Right cardiac atrium (tissue), 5 donors: Measurements from ENCODE around the gene NANP. TPM values are rescaled to one million over a fixed set of nuclear protein-coding genes. Genes with fewer than 3 reads are reported as not detected.

Experiments
- ATAC-seq, 2 donors: fragments of 200-7000 bp; cut with Tn5 transposase; one replicate each; pipeline versions ENCODE4 v1.8.0 to v1.9.1; 2020; ENCODE audit warnings: moderate library complexity in 2 of 2, mild to moderate bottlenecking in 1 of 2
- DNase-seq, 3 donors: peaks; one replicate each; pipeline ENCODE4 v3.0.0-alpha.2; 2020
- H3K27ac ChIP-seq: one replicate; pipeline ENCODE4 v1.5.1; 2013; ENCODE audit warnings: mild to moderate bottlenecking, low read length, control low read depth, moderate library complexity
- H3K27me3 ChIP-seq: one replicate; pipeline ENCODE4 v1.6.1; 2013; ENCODE audit not compliant: control insufficient read depth, insufficient read depth
- H3K4me1 ChIP-seq: one replicate; pipeline ENCODE4 v1.6.1; 2013; ENCODE audit warnings: low read length; ENCODE audit not compliant: control insufficient read depth, insufficient read depth
- H3K4me3 ChIP-seq: one replicate; pipeline ENCODE4 v1.5.1; 2013; ENCODE audit warnings: low read length, control low read depth
- H3K9me3 ChIP-seq: one replicate; pipeline ENCODE4 v1.6.1; 2013; ENCODE audit warnings: low read length; ENCODE audit not compliant: control insufficient read depth
- WGBS: extraction: QIAGEN DNeasy Blood & Tissue Kit; methylation state at CpG from one replicate; pipeline ENCODE4 v1.1.7; 2013; 5-methylcytosine and 5-hydroxymethylcytosine counted together
- intact Hi-C, 4 donors: fragments of 100-400 bp; cut with DNase I; formaldehyde crosslinking; loops; one replicate each; pipeline versions ENCODE4 v1.11.0 to v1.14.0; 2022 to 2023
- polyA plus RNA-seq: library from polyadenylated mRNA; stranded (reverse); fragments of 200-250 nt; gene quantifications from one replicate; pipeline ENCODE4 v1.2.3, GENCODE V29; 2013
- total RNA-seq, 4 donors: library from RNA; stranded (reverse); fragmentation: NEBNext Ultra II Directional; extraction: Animal tissue kit (Norgen Biotek cat#: 25700); gene quantifications; one replicate each; pipeline ENCODE4 v1.2.1, GENCODE V29; 2021
- donor health status: healthy with polysubstance abuse.
- donor health status: DM: no; HTN: yes; CAD: no.
- donor health status: DM: no; HTN: no; CAD: no.
- donor health status: DM: no; HTN: yes; CAD: no; lungs with severe emphysema.
- donor health status: DM: yes; HTN: yes; CAD: no.

Gene NANP
- total and polyA plus RNA-seq, 5 donors: 1.8 to 5.1 (median 3.8) TPM

GRCh38 chr20:25570148-25570530 lies 53.7 kb downstream of the NANP start:
- DNase-seq: no peak
- no peak for ATAC-seq
- intact Hi-C loops: no loop called here
- Histone ChIP-seq H3K4me1 (peaks cover 2% of the 10 kb centered on the region), H3K9me3 (no peaks in the 10 kb centered on the region), H3K27me3 (no peaks in the 10 kb centered on the region), H3K27ac (no peak overlapping the region), H3K4me3 (no peak overlapping the region)
- 96% methylated on average over 7 of the region's 7 CpGs for WGBS

DNA sequence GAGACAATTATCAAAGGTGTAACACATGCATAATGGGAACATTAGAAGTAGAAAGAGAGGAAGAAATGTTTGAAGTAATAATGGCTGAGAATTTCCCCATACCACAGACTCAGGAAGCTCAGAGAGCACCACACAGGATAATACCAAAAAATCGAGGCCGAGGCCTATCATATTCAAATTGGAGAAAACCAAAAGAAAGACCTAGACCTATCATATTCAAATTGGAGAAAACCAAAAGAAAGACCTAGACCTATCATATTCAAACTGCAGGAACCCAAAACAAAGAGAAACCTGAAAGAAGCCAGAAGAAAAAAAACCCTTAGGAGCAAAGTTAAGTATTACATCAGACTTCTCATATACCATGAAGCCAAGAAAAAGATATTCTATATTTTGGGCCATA lies 56.5 kb downstream of the NANP start:
- ATAC-seq (no peak), DNase-seq (no peak)
- Histone ChIP-seq H3K4me3 (no peak overlapping the region), H3K9me3 (no peaks in the 10 kb centered on the region), H3K27me3 (no peaks in the 10 kb centered on the region), H3K27ac (no peak overlapping the region), H3K4me1 (no peaks in the 10 kb centered on the region)
- intact Hi-C loops: no loop called here
- WGBS: 96% methylated on average over 2 of the region's 2 CpGs

DNA sequence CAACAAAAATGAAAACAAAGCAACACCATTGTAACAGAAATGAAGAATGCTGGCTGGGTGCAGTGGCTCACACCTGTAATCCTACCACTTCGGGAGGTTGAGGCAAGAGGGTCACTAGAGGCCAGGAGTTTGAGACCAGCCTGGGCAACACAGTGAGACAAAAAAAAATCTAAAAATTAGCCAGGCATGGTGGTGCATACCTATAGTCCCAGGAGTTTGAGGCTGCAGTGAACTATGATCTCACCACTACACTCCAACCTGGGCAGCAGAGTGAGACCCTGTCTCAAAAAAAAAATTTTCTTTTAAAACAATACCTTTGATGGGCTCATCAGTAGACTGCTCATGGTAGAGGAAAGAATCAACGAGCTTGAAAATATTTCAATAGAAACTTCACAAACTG lies 57.0 kb downstream of the NANP start:
- DNase-seq (no peak), ATAC-seq (no peak)
- Histone ChIP-seq H3K9me3 (no peaks in the 10 kb centered on the region), H3K4me3 (no peak overlapping the region), H3K4me1 (no peaks in the 10 kb centered on the region), H3K27ac (no peak overlapping the region), H3K27me3 (no peaks in the 10 kb centered on the region)
- intact Hi-C loops: no loop called here
- 95% methylated on average over 2 of the region's 2 CpGs for WGBS

GRCh38 chr20:25565578-25566157 lies 58.1 kb downstream of the NANP start:
- intact Hi-C loops: no loop called here
- no peak for ATAC-seq
- Histone ChIP-seq H3K4me3 (no peak overlapping the region), H3K4me1 (no peaks in the 10 kb centered on the region), H3K9me3 (no peaks in the 10 kb centered on the region), H3K27me3 (no peaks in the 10 kb centered on the region), H3K27ac (no peak overlapping the region)
- 69% methylated on average over 6 of the region's 6 CpGs for WGBS
- no peak for DNase-seq

- intact Hi-C loops: no loop called here
- 95% methylated on average over 6 of the region's 6 CpGs for WGBS
Observed at GRCh38 chr20:25563876-25564275, 59.9 kb downstream of the NANP start.

DNA sequence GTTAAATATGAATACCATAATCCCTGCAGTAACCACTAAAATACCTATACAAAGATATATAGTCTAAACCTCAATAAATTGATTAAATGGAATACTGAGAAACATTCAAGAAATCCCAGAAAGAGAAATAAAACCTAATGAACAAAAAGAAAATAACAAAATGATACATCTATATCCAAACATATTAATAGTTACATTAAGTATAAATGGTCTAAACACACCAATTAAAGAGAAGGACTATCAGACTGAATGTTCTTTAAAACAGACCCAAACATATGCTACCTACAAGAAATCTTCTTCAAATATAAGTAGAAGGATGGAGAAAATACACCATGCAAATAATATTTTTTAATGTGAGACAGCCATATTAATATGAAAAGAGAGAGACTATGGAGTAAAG lies 60.5 kb downstream of the NANP start:
- Histone ChIP-seq H3K4me1 (no peaks in the 10 kb centered on the region), H3K27me3 (no peaks in the 10 kb centered on the region), H3K27ac (no peak overlapping the region), H3K9me3 (no peaks in the 10 kb centered on the region), H3K4me3 (no peak overlapping the region)
- intact Hi-C loops: no loop called here
- ATAC-seq: no peak
- no peak for DNase-seq

More at GRCh38 chr20:25563876-25564275, 59.9 kb downstream of the NANP start:
- no peak for ATAC-seq
- DNase-seq: no peak
- Histone ChIP-seq H3K27me3 (no peaks in the 10 kb centered on the region), H3K4me3 (no peak overlapping the region), H3K27ac (no peak overlapping the region), H3K4me1 (no peaks in the 10 kb centered on the region), H3K9me3 (no peaks in the 10 kb centered on the region)

Other genes starting within 250 kb of the NANP start
- gene ABHD12, start 233.2 kb downstream of the NANP start, total RNA-seq: 10 to 100 TPM; 22.6 to 28.3 (median 26.0) TPM
- 25.3 TPM for gene ABHD12, start 233.2 kb downstream of the NANP start, polyA plus RNA-seq
- under 1 TPM; 0.45 to 0.85 (median 0.63) TPM for gene GINS1, start 216.3 kb downstream of the NANP start, total RNA-seq
- 0.54 TPM for gene GINS1, start 216.3 kb downstream of the NANP start, polyA plus RNA-seq
- 1 to 10 TPM; 3.4 to 7.6 (median 5.5) TPM for gene NINL, start 38.5 kb downstream of the NANP start, total RNA-seq
- gene NINL, start 38.5 kb downstream of the NANP start, polyA plus RNA-seq: 6.1 TPM
- 10 to 100 TPM in 2 of 4 donors, 1 to 10 TPM in 2; 9.1 to 11.2 (median 9.8) TPM for gene ZNF337, start 72.8 kb upstream of the NANP start, total RNA-seq
- gene ZNF337, start 72.8 kb upstream of the NANP start, polyA plus RNA-seq: 6.3 TPM